GM23248 (cell line): Measurements from ENCODE around the gene COL26A1. TPM values are rescaled to one million over a fixed set of nuclear protein-coding genes. Genes with fewer than 3 reads are reported as not detected.

ENCODE experiments used
- DNase-seq: peaks from one replicate; pipeline ENCODE4 v3.0.0-alpha.2; 2015
- H2AFZ ChIP-seq: fragments of 200-600 bp; sonication (generic); 2 replicates; pipeline ENCODE4 v1.6.1; 2016; ENCODE audit warnings: antibody characterized with exemption
- H3F3A ChIP-seq: fragments of 200-600 bp; sonication (generic); 2 replicates; pipeline ENCODE4 v1.6.1; 2016; ENCODE audit warnings: mild to moderate bottlenecking, antibody characterized with exemption, mixed run types; ENCODE audit not compliant: insufficient read depth
- H3K27ac ChIP-seq: fragments of 200-600 bp; sonication (generic); 2 replicates; pipeline ENCODE4 v1.5.1; 2016; ENCODE audit warnings: mild to moderate bottlenecking
- H3K27me3 ChIP-seq: fragments of 200-600 bp; sonication (generic); replicated peaks from 2 replicates; pipeline ENCODE4 v1.6.1; 2016; ENCODE audit warnings: mild to moderate bottlenecking; ENCODE audit not compliant: insufficient read depth
- H3K36me3 ChIP-seq: fragments of 200-600 bp; sonication (generic); 2 replicates; pipeline ENCODE4 v1.6.1; 2016; ENCODE audit warnings: low read depth, mild to moderate bottlenecking
- H3K4me1 ChIP-seq: fragments of 200-600 bp; sonication (generic); 2 replicates; pipeline ENCODE4 v1.6.1; 2016; ENCODE audit warnings: mild to moderate bottlenecking; ENCODE audit not compliant: insufficient read depth
- H3K4me2 ChIP-seq: fragments of 200-600 bp; sonication (generic); one replicate; pipeline ENCODE4 v1.6.1; 2016; ENCODE audit warnings: mild to moderate bottlenecking; ENCODE audit not compliant: unreplicated experiment
- H3K4me3 ChIP-seq: fragments of 200-600 bp; sonication (generic); 2 replicates; pipeline ENCODE4 v1.5.1; 2016; ENCODE audit warnings: mild to moderate bottlenecking
- H3K79me2 ChIP-seq: fragments of 200-600 bp; sonication (generic); 2 replicates; pipeline ENCODE4 v1.6.1; 2016; ENCODE audit warnings: mild to moderate bottlenecking; ENCODE audit not compliant: insufficient read depth
- H3K9ac ChIP-seq: fragments of 200-600 bp; sonication (generic); 2 replicates; pipeline ENCODE4 v1.6.1; 2016; ENCODE audit warnings: mild to moderate bottlenecking
- H3K9me2 ChIP-seq: fragments of 200-600 bp; sonication (generic); 2 replicates; pipeline ENCODE4 v1.6.1; 2016; ENCODE audit warnings: mixed run types, mild to moderate bottlenecking, moderate library complexity; ENCODE audit not compliant: insufficient read depth
- H3K9me3 ChIP-seq: fragments of 200-600 bp; sonication (generic); one replicate; pipeline ENCODE4 v1.6.1; 2017; ENCODE audit warnings: low read depth
- H4K20me1 ChIP-seq: fragments of 200-600 bp; sonication (generic); 2 replicates; pipeline ENCODE4 v1.6.0; 2016; ENCODE audit not compliant: insufficient read depth
- EZH2 ChIP-seq: fragments of 200-600 bp; sonication (generic); IDR thresholded peaks from 2 replicates; pipeline ENCODE4 v1.6.1; 2018; ENCODE audit warnings: antibody characterized with exemption, mild to moderate bottlenecking; ENCODE audit not compliant: insufficient read depth, poor library complexity, severe bottlenecking
- EZH2phosphoT487 ChIP-seq: fragments of 200-600 bp; sonication (generic); IDR thresholded peaks from 2 replicates; pipeline ENCODE4 v1.6.1; 2018; ENCODE audit warnings: antibody characterized with exemption, moderate library complexity, mild to moderate bottlenecking, low read depth; ENCODE audit not compliant: insufficient read depth
- WGBS, 2 experiments: methylation state at CpG; one replicate each; pipeline ENCODE4 v1.1.6; 2015 to 2017; ENCODE audit warnings: low lambda C conversion rate in 2 of 2, low coverage in 1 of 2; ENCODE audit errors: missing lambda C conversion rate in 2 of 2; 5-methylcytosine and 5-hydroxymethylcytosine counted together
- in situ Hi-C: fragments of 300-500 bp; cut with MboI; formaldehyde crosslinking; loops from 2 replicates; pipeline ENCODE4 v1.15.0; 2020
- polyA plus RNA-seq: library from polyadenylated mRNA; unstranded; fragments of >200 nt; fragmentation: Nextera tagmentation; extraction: Ambion mirVana; gene quantifications from 2 replicates; pipeline ENCODE4 v1.2.1, GENCODE V29; 2016
- total RNA-seq: library from RNA; depleted of rRNA; stranded (reverse); fragments of >200 nt; shearing (Covaris generic); gene quantifications from 2 replicates; pipeline ENCODE4 v1.2.3, GENCODE V29; 2014

The COL26A1 gene
- total and polyA plus RNA-seq, 2 experiments from 2014 or later: not detected

DNA sequence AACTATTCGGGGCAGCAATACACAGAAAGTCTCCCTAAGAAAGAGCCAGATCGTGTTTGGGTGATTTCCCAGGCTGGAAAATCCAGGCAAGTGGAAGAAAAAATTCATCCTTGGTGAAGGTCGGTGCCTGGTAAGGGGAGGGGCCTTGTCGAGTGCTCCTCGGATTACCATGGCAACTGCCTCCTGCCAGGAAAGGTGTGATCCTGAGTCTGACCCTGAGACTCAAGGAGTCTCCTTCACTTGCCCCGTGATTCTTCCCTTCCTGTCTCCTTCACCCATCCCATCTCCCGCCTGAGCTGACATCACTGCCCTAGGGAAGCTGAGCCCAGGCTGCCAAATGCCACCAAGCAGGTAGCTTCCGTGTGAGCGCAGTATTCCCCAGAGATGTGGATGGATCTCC, 154.2 kb downstream of the COL26A1 start:
- Histone ChIP-seq H3K79me2 (no peaks in the 10 kb centered on the region), H3K27me3 (peaks cover 53% of the 10 kb centered on the region), H4K20me1 (no peaks in the 10 kb centered on the region), H3K4me2 (no peak overlapping the region), H3K4me3 (no peak overlapping the region), H3K9me2 (no peaks in the 10 kb centered on the region), H2AFZ (no peak overlapping the region), H3K27ac (no peak overlapping the region), H3K36me3 (no peaks in the 10 kb centered on the region), H3K4me1 (no peaks in the 10 kb centered on the region), H3K9me3 (no peaks in the 10 kb centered on the region), H3K9ac (no peak overlapping the region), H3F3A (no peaks in the 10 kb centered on the region)
- in situ Hi-C loops: no loop called here
- TF ChIP-seq EZH2 (no peak), EZH2phosphoT487 (no peak)
- DNase-seq: no peak
- WGBS, 2 experiments: 53 to 54% methylated on average over 9 of the region's 9 CpGs

DNA sequence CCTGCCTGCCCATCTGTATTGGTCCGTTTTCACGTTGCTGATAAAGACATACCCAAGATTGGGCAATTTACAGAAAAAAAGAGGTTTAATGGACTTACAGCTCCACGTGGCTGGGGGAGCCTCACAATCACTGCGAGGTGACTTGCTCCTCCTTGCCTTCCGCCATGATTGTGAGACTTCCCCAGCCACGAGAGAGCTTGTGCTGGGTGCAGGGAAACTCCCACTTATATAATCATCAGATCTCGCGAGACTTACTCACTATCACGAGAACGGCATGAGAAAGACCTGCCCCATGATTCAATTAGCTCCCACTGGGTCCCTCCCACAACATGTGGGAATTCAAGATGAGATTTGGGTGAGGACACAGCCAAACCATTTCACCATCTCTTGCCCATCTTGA, 154.6 kb downstream of the COL26A1 start:
- H4K20me1 ChIP-seq: no peaks in the 10 kb centered on the region
- peaks cover 49% of the 10 kb centered on the region for H3K27me3 ChIP-seq
- H3K4me2 ChIP-seq: no peak overlapping the region
- no peaks in the 10 kb centered on the region for H3K4me1 ChIP-seq
- no peak overlapping the region for H3K4me3 ChIP-seq
- H3K79me2 ChIP-seq: no peaks in the 10 kb centered on the region
- no peak for DNase-seq
- in situ Hi-C loops: no loop called here
- H3K27ac ChIP-seq: no peak overlapping the region
- 65% methylated on average over 10 of the region's 10 CpGs for WGBS, 2 experiments
- no peaks in the 10 kb centered on the region for H3F3A ChIP-seq
- H3K9me2 ChIP-seq: no peaks in the 10 kb centered on the region
- H3K9me3 ChIP-seq: no peaks in the 10 kb centered on the region
- H2AFZ ChIP-seq: no peak overlapping the region
- H3K9ac ChIP-seq: no peak overlapping the region
- H3K36me3 ChIP-seq: no peaks in the 10 kb centered on the region
- TF ChIP-seq EZH2phosphoT487: no peak
- TF ChIP-seq EZH2: no peak

DNA sequence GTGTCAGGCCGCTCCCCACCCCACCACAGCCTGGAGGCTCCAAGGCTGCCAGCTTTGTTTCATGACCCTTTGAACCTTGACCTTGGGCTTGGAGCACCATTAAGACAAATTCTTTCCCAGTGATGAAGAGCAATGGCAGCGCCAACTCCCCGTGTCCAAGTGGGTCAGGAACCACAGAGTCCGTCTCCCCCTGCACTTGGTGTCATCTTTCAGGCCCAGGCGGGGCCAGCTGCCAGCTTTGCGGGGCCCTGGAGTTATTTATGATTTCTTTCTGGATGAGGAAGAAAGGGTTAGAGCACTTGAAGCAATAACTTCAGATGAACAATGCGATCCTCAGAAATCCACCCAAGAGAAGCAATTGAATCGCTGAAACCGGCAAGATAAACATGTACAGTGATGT, 155.7 kb downstream of the COL26A1 start:
- Histone ChIP-seq H3K27me3 (peaks cover 50% of the 10 kb centered on the region), H4K20me1 (no peaks in the 10 kb centered on the region), H3K4me1 (no peaks in the 10 kb centered on the region), H2AFZ (no peak overlapping the region), H3K4me3 (no peak overlapping the region), H3K4me2 (no peak overlapping the region), H3K9me2 (no peaks in the 10 kb centered on the region), H3K9ac (no peak overlapping the region), H3K79me2 (no peaks in the 10 kb centered on the region), H3K27ac (no peak overlapping the region), H3K9me3 (no peaks in the 10 kb centered on the region), H3K36me3 (no peaks in the 10 kb centered on the region), H3F3A (no peaks in the 10 kb centered on the region)
- TF ChIP-seq EZH2phosphoT487 (no peak), EZH2 (no peak)
- WGBS, 2 experiments: 19 to 20% methylated on average over 9 of the region's 9 CpGs
- in situ Hi-C loops: no loop called here
- no peak for DNase-seq

- H3K9ac ChIP-seq: no peak overlapping the region
- no peaks in the 10 kb centered on the region for H3K9me2 ChIP-seq
- in situ Hi-C loops: no loop called here
- H3K4me3 ChIP-seq: no peak overlapping the region
- TF ChIP-seq EZH2 (no peak), EZH2phosphoT487 (no peak)
- H4K20me1 ChIP-seq: no peaks in the 10 kb centered on the region
- no peak overlapping the region for H3K27ac ChIP-seq
- no peak overlapping the region for H2AFZ ChIP-seq
- no peaks in the 10 kb centered on the region for H3K36me3 ChIP-seq
- no peaks in the 10 kb centered on the region for H3F3A ChIP-seq
- no peaks in the 10 kb centered on the region for H3K9me3 ChIP-seq
- 21 to 27% methylated on average over 12 of the region's 12 CpGs for WGBS, 2 experiments
- H3K4me2 ChIP-seq: no peak overlapping the region
- H3K27me3 ChIP-seq: peaks cover 42% of the 10 kb centered on the region
- H3K4me1 ChIP-seq: no peaks in the 10 kb centered on the region
- H3K79me2 ChIP-seq: no peaks in the 10 kb centered on the region
- DNase-seq: peak; percentile 69
Measured at GRCh38 chr7:101519324-101520023, 156.8 kb downstream of the COL26A1 start.
